GM12801 (cell line): ENCODE measurements around the gene HOXB4.

Experiments used
- CTCF ChIP-seq: IDR thresholded peaks from one replicate; pipeline ENCODE4 v1.5.1; 2011; ENCODE audit warnings: control low read depth; ENCODE audit not compliant: insufficient read length; ENCODE audit errors: extremely low read depth

HOXB4 gene

GRCh38 chr17:48554412-48555257, 23.5 kb downstream of the HOXB4 start:
- no peak for TF ChIP-seq CTCF

GRCh38 chr17:48553826-48554225, 24.3 kb downstream of the HOXB4 start:
- no peak for TF ChIP-seq CTCF

GRCh38 chr17:48553190-48553547, 25.0 kb downstream of the HOXB4 start:
- no peak for TF ChIP-seq CTCF

- no peak for TF ChIP-seq CTCF
Measured at GRCh38 chr17:48552466-48553189, 25.5 kb downstream of the HOXB4 start.

- TF ChIP-seq CTCF: no peak
Measured at GRCh38 chr17:48551596-48552465, 26.3 kb downstream of the HOXB4 start.

GRCh38 chr17:48551214-48551555, 27.0 kb downstream of the HOXB4 start:
- TF ChIP-seq CTCF: no peak
